GM19193 (cell line): Measurements from ENCODE around the gene FBRS.
A peak's percentile ranks its signal among the peaks of the same experiment; 100 is the strongest.

ENCODE experiments used
- POLR2A ChIP-seq: IDR thresholded peaks from 4 replicates; pipeline ENCODE4 v1.6.1; 2011; ENCODE audit not compliant: insufficient read depth, insufficient read length; ENCODE audit errors: extremely low read depth

The FBRS gene

DNA sequence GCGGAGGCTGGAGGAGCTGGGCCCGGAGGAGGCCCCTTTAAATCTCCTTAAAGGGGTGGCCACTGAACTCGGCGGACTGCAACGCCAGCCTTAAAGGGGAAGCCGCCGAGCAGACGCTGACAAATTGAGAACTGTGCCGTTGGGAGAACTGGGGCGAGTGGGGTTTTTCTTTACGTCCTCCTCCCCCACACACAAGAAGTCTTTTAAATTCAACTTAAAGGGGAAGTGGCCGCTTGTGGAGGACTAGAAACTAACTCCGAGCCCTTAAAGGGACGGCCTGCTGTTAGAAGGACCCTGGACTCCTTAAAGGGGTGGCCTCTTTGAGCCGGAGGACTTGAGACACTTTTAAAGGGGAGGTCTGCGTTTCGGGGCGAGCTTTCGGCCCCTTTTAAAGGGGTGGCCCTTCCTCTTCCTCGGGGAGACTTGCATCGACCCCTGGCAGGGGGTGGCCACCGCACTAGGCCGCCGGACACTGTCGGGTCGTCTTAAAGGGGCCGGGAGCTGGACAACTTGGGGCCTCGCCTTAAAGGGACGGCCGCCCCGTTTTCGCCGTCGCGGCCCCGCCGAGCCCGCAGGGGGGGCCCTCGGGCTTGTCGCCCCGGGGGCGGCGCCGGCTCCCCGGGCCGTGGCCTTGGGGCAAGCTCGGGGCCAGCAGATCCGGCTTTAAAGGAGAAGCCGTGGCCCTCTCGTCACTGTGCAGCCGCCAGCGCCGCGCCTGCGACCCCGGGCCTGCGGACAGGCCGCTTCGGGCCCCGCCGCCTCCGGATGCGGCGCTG lies 688 bp downstream of the FBRS start:
- TF ChIP-seq POLR2A: peak; percentile 46

DNA sequence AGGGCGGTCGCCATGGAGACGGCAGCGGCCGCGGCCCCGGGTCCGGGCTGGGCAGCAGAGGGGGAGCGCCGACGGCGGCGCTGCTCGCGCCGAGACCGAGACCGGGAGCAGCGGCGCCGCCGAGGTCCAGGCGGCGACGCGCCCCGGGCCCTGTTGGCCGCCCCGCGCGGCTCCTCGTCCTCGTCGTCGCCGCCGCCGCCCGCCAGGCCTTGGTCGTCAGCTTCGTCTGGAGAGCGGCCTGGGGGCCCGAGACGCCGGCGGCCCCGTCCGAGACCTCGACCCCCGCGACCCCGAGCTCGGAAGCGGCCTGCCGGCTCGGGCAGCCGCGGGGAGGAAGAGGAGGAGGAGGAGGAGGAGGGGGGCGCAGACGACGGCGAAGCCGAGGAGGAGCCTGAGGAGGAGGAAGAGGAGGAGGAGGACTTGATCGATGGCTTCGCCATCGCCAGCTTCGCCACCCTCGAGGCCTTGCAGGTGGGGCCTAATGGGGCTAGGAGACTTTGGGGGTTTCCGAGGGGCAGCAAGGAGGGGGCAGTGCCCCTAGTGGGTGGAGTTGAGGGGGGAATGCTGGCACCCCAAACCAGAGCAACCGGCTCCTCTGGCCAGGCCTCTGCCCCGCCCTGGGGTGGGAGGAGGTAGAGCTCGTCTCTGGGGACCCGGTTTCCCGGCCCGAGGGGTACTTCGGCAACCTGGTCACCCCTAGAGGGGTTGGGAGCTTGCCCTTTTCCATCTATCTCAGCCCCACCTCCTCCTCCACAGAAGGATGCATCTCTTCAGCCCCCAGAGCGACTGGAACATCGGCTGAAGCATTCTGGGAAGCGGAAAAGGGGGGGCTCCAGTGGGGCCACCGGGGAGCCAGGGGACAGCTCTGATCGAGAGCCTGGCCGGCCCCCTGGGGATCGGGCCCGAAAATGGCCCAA lies 1.5 kb downstream of the FBRS start:
- TF ChIP-seq POLR2A: peak; percentile 37

DNA sequence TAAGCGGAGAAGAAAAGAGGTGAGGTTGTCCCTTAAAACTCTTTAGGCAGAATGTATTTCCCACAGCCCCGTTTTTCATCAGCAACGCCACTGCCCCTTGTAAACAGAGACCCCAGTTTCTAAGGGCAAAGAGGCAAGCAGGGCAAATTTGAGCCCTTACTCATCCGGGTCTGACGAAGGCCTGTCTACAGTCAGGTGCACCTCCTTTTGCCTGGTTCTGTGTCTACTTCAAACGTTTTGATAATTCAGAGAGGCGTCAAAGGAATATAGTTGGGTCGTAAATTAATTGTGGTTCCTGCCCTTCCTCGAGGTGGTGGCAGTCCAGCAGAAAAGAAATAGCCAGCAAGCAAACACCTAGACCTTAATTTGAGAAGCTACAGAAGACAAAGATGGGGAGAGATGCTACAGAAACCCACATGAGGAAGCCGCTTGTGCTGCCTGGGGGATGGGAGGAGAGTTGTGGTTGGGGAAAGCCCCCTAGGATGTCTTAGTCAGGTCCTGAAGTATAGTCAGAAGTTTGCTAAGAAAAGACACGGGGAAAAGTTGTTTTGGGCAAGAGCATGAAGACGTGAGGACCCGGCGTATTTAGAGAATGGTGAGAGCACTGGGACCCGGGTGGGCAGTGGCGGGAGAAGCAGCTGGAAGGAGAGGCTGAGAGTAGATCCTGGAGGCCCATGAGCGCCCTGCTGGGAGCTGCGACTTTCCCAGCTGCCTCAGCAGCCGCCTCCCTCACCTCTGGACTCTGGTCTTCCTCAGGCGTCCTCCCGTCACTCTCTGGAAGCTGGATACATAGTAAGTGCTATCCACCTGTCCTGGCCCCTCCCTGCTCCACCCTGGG lies 2.4 kb downstream of the FBRS start:
- no peak for TF ChIP-seq POLR2A

DNA sequence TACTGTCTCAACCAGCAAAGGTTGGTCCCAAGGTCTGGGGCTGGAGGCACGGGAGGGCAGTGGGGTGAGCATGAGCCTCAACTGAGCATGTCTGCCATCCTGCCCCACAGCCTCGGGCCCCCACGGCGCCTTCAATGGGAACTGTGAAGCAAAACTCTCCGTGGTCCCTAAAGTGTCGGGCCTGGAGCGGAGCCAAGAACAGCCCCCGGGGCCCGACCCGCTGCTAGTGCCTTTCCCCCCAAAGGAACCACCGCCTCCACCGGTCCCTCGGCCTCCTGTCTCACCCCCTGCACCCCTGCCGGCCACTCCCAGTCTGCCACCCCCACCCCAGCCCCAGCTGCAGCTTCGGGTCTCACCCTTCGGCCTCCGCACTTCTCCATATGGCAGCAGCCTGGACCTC lies 4.2 kb downstream of the FBRS start:
- TF ChIP-seq POLR2A: no peak

DNA sequence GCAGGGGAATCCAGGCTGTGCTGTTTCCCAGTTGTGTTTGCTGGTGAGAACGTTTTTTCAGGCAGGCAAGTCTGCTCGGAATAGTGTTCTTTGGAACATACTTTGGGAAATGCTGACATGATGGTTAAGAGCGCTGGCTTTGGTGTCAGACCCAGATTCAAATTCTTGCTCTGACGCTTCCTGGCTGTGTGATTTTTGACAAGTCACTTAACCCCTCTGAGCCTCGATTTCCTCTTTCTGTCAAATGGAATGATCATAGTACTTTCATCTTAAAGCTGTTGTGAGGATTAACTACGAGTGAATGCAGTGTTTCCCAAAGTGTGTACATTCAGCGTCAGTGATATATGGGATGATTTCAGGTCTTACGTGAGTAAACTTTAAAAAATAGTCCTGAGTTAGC lies 4.8 kb downstream of the FBRS start:
- no peak for TF ChIP-seq POLR2A

DNA sequence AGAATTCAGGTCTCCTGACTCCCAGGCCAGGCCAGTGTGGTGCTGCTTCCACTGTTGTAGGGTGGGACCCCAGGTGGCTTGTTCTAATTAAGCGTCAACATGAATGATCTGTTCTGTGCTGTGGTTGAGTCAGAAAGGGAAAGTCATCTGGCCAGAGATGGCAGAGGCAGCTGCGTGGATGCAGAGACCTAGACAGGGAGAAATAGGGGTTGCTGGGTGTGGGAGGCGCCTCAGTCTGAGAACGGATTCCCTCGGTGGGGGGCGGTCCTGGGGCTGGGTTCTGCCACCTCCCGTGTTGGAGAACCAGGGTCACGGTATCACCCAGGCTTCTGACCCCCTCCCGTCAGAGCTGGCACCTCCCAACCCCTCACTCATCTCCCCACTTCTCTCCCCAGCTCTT lies 5.6 kb downstream of the FBRS start:
- no peak for TF ChIP-seq POLR2A

DNA sequence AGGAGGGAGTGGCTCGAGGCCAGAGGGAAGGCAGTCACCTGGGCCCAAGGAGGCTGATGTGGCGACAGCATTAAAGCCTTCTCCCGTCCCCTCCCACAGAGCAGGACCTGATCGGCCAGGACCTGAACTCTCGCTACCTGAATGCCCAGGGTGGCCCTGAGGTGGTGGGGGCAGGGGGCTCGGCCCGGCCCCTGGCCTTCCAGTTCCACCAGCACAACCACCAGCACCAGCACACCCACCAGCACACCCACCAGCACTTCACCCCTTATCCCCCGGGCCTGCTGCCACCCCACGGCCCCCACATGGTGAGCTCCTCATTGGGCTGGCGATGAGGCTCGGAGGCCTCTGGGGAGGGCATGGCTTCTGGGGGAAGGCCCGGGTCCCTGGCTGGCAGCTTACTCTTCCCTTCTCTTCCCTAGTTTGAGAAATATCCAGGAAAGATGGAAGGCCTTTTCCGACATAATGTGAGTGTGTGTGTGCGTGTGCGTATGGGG lies 6.4 kb downstream of the FBRS start:
- TF ChIP-seq POLR2A: no peak

DNA sequence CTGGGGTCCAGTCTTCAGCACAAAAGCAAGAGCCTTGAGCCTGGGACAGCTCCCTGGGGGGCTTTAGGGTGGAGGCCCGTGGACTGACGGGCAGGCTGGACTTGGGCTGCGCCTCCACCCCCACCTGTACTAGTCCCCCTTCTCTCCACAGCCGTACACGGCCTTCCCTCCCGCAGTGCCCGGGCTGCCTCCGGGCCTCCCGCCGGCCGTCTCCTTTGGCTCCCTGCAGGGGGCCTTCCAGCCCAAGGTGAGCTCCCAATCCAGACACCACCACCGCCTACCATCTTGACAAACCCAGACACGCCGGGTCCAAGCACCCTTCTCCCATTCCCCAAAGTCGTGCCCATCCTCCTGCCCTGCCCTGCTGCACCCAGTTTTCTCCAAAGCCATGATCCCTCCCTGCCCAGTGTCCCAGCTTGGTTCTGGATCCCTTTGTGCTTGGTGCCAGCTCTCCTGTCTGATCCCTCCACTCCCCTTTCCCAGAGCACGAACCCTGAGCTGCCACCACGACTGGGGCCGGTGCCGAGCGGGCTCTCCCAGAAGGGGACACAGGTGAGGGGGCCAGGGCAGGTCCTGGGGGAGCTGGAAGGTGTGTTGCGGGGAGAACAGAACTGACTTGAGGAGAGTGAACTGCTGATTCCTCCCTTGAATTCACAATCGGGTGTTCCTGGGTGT lies 7.1 kb downstream of the FBRS start:
- TF ChIP-seq POLR2A: no peak

DNA sequence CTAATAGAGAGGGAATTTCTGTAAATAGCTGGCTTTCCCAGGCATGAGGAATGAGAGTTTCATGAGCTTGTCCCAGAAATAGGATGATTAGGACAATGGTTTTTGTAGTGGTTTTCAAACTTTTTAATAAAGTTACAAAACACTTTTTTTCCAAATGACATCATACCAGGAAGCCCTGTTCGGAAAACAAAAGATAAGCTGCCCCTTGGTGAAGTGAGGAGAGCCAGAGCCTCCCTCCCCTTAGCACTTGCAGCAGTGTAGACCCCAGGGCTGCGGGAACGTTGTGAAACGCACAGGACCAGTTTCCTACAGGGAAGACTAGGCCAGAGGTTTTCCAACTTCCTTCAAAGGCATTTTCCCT lies 7.6 kb downstream of the FBRS start:
- no peak for TF ChIP-seq POLR2A

DNA sequence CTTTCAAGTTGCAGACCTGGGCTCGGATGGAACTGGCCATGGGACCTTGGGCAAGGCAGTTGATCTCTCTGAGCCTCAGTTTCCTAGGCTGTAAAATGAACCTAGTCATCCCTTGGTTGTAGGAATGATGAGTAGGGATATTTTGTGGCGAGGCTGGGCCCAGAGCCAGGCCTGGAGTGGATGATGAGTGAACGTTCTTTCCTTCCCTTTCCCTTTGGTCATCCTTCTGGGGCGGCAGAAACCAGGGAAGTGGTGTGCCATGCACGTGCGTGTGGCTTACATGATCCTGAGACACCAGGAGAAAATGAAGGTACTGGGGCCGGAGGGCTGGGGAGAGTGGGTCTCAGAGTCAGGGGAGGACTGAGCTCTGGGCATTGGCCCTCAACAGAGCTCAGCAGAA lies 8.4 kb downstream of the FBRS start:
- no peak for TF ChIP-seq POLR2A

DNA sequence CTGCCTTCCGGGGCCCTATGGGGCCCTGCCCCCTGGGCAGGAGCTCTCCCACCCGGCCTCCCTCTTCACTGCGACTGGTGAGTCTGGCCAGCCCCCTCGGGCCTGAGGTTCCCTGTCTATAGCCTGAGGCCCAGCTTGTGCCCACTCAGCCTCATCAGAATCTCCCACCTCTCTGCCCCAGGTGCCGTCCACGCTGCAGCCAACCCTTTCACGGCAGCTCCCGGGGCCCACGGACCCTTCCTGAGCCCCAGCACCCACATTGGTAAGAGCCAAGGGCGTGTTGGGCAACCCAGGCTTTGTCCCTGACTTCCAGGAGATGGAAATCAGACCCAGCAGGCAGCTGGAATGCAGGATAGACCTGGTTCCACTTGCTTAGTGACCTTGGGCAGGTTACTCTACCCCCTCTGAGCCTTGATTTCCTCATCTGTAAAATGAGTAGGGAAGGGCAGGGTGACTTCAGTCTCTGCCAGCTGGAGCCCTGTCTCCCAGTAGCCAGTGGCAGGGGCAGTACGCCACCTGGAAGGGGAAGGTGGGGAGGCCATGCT lies 9.2 kb downstream of the FBRS start:
- TF ChIP-seq POLR2A: no peak

DNA sequence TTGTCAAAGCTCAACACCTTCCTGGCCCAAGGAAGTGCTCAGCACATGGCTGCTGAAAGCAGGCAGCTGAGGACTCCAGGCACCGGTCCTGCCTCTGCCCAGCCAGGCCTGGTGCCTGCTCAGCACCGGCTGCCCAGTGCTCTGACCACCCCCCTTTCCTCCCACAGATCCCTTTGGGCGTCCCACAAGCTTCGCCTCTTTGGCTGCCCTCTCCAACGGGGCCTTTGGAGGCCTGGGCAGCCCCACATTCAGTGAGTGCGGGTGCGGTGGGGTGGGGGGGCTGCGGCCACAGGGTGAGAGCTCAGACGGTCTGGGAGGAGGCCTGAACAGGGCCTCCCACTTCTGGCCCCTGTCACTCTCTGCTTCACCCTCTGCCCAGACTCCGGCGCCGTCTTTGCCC lies 10.2 kb downstream of the FBRS start:
- TF ChIP-seq POLR2A: no peak

DNA sequence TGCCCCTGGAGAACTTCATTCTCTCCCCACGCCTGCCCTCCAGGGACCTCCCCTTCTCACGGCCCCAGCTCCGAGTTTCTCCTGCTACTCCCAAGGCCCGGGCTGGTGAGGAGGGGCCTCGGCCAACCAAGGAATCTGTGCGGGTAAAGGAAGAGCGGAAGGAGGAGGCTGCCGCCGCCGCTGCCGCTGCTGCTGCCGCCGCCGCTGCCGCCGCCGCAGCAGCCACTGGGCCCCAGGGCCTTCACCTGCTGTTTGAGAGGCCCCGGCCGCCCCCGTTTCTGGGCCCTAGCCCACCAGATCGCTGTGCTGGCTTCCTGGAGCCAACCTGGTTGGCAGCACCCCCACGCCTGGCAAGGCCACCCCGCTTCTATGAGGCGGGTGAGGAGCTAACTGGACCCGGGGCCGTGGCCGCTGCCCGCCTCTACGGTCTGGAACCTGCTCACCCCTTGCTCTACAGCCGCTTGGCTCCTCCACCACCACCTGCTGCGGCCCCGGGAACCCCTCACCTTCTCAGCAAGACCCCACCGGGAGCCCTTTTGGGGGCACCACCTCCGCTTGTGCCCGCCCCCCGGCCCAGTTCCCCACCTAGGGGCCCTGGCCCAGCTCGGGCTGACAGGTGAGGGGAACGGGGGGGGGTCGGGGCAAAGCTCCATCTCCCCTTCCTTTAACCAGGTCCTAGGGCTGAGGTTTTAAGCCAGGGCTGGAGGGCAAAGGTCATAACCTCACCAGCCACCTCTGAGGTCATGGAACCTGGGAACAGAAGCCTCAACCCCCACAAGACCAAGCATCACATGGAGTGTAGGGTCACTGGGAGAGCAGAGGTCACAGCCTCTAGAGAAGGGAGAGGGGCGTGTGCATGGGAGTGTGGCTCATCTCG lies 11.0 kb downstream of the FBRS start:
- TF ChIP-seq POLR2A: no peak
